Adrenal gland (tissue), 12 donors: ENCODE measurements around the gene CBL. TPM values are rescaled to one million over a fixed set of nuclear protein-coding genes. Genes with fewer than 3 reads are reported as not detected.
A peak's percentile ranks its signal among the peaks of the same experiment; 100 is the strongest.

Experiments used
- DNase-seq, 7 donors: peaks; one replicate each; pipeline ENCODE4 v3.0.0-alpha.2; 2019 to 2020
- H3K27ac ChIP-seq, 5 donors: fragments of 200-600 bp; sonication (generic) in 4 of 5; 1 replicate in 3 of 5; 2 replicates in 2 of 5; pipeline versions ENCODE4 v1.5.1 to v1.8.0; 2016 to 2020; ENCODE audit warnings: mild to moderate bottlenecking in 1 of 5
- H3K27me3 ChIP-seq: fragments of 200-600 bp; 2 replicates; pipeline ENCODE4 v1.8.0; 2021
- H3K36me3 ChIP-seq, 2 donors: fragments of 200-600 bp; replicated peaks in 1 of 2; 1 replicate in 1 of 2; 2 replicates in 1 of 2; pipeline versions ENCODE4 v1.5.1 to v1.8.0; 2018 to 2022
- H3K4me1 ChIP-seq, 2 donors: fragments of 200-600 bp; replicated peaks in 1 of 2; 1 replicate in 1 of 2; 2 replicates in 1 of 2; pipeline versions ENCODE4 v1.5.1 to v1.8.0; 2018 to 2021
- H3K4me3 ChIP-seq, 4 donors: fragments of 200-600 bp; sonication (generic) in 3 of 4; one replicate each; pipeline ENCODE4 v1.5.1; 2016 to 2018
- H3K9me3 ChIP-seq, 3 donors: fragments of 200-600 bp; sonication (generic) in 1 of 3; replicated peaks in 1 of 3; 1 replicate in 2 of 3; 2 replicates in 1 of 3; pipeline versions ENCODE4 v1.5.1 to v1.8.0; 2016 to 2021
- CTCF ChIP-seq, 6 experiments: fragments of 450-650 bp in 4 of 6; fragments of 200-600 bp in 2 of 6; sonication (generic) in 1 of 6; IDR thresholded peaks; 1 replicate in 5 of 6; 2 replicates in 1 of 6; pipeline versions ENCODE4 v1.5.1 to v1.8.0; 2016 to 2021; ENCODE audit warnings: antibody characterized with exemption in 6 of 6, mild to moderate bottlenecking in 2 of 6, moderate library complexity in 1 of 6
- POLR2A ChIP-seq, 2 donors: fragments of 450-650 bp; IDR thresholded peaks; one replicate each; pipeline ENCODE4 v1.6.1; 2017; ENCODE audit warnings: antibody characterized with exemption in 2 of 2, mild to moderate bottlenecking in 2 of 2, moderate library complexity in 1 of 2
- WGBS, 4 donors: extraction: QIAGEN DNeasy Blood & Tissue Kit in 2 of 4; methylation state at CpG; one replicate each; pipeline versions ENCODE4 v1.1.5 to v1.1.7; 2013 to 2017; 5-methylcytosine and 5-hydroxymethylcytosine counted together
- intact Hi-C, 2 donors: fragments of 100-400 bp; cut with DNase I; formaldehyde crosslinking; loops; one replicate each; pipeline versions ENCODE4 v1.14.1 to v1.15.0; 2022 to 2023
- polyA plus RNA-seq, 3 donors: library from polyadenylated mRNA; stranded (reverse); fragments of 200-250 nt in 2 of 3; fragments of 350-450 nt in 1 of 3; fragmentation: Illumina TruSeq in 1 of 3; extraction: RNeasy Lipid Tissue Mini Kit (QIAGEN cat#74804) in 1 of 3; gene quantifications; one replicate each; pipeline ENCODE4 v1.2.3, GENCODE V29; 2013 to 2014
- total RNA-seq, 9 donors: library from RNA; depleted of rRNA in 4 of 9; stranded (reverse); fragments of >200 nt in 4 of 9; fragments of 120-200 nt in 1 of 9; fragmentation: NEBNext Ultra II Directional in 1 of 9; extraction: Animal tissue kit (Norgen Biotek cat#: 25700) in 1 of 9; gene quantifications; one replicate each; pipeline versions ENCODE4 v1.1.0 to v1.2.4, GENCODE V29; 2013 to 2023
- donor health status: healthy with polysubstance abuse.
- donor health status: Bipolar disorder and iron deficiency.
- donor health status: DM: yes; HTN: yes; CAD: no.
- donor health status: DM: no; HTN: no; CAD: no.
- donor health status: DM: no; HTN: no; CAD: no.
- donor health status: DM: yes; HTN: yes; CAD: no.

Gene CBL
- total and polyA plus RNA-seq, 12 donors, result 4.9 to 21.9 (median 13.5) TPM

GRCh38 chr11:119167933-119168332 lies 38.2 kb upstream of the CBL start:
- Histone ChIP-seq H3K36me3 (no peaks in the 10 kb centered on the region), H3K4me1 (peaks cover 0 to 11% of the 10 kb centered on the region in 2 donors), H3K27me3 (no peaks in the 10 kb centered on the region), H3K27ac (no peak overlapping the region), H3K9me3 (no peaks in the 10 kb centered on the region), H3K4me3 (no peak overlapping the region)
- intact Hi-C loops, result no loop called here
- DNase-seq, result no peak
- 60 to 80% (median 69%) methylated on average over 5 to 6 of the region's 6 CpGs for WGBS, 4 donors
- no peak for TF ChIP-seq POLR2A (IDR thresholded peaks at IDR 0.05)
- no peak for TF ChIP-seq CTCF (IDR thresholded peaks at IDR 0.05)

- TF ChIP-seq CTCF (IDR thresholded peaks at IDR 0.05) (peak; percentile 71 to 93 (median 88)), POLR2A (IDR thresholded peaks at IDR 0.05) (peak; percentile 62 to 89)
- intact Hi-C loops, result no loop called here
- no peaks in the 10 kb centered on the region for H3K9me3 ChIP-seq
- H3K4me1 ChIP-seq, result peaks cover 0 to 11% of the 10 kb centered on the region in 2 donors
- peak; percentile 86 to 93 (median 90) for DNase-seq
- H3K27me3 ChIP-seq, result no peaks in the 10 kb centered on the region
- 0 to 10% (median 4%) methylated on average over 8 to 63 of the region's 63 CpGs for WGBS, 4 donors
- peak within 1 kb of the TSS; percentile 76 to 98 (median 95) for H3K27ac ChIP-seq
- H3K36me3 ChIP-seq, result peaks cover 0 to 3% of the 10 kb centered on the region in 2 donors
- H3K4me3 ChIP-seq, result peak within 1 kb of the TSS; percentile 33 to 93 (median 67)
These were observed 37.5 kb upstream of the CBL start, which contains the start of gene NLRX1 for GRCh38 chr11:119168471-119169281. NLRX1 (plus strand) TSS chr11:119168725; CDS start chr11:119171404, 2,679 bp downstream.

GRCh38 chr11:119169282-119169719 lies 36.8 kb upstream of the CBL start:
- DNase-seq, result peak in 6 of 7 donors; percentile 53 to 75 (median 66)
- Histone ChIP-seq H3K9me3 (no peaks in the 10 kb centered on the region), H3K4me3 (peak overlapping the region; percentile 33 to 93 (median 67)), H3K27ac (peak overlapping the region; percentile 76 to 98 (median 95)), H3K36me3 (peaks cover 0 to 7% of the 10 kb centered on the region in 2 donors), H3K27me3 (no peaks in the 10 kb centered on the region), H3K4me1 (peaks cover 0 to 11% of the 10 kb centered on the region in 2 donors)
- no peak for TF ChIP-seq CTCF (IDR thresholded peaks at IDR 0.05)
- peak in 1 of 2 donors; percentile 35 for TF ChIP-seq POLR2A (IDR thresholded peaks at IDR 0.05)
- WGBS, 4 donors, result 10 to 16% (median 14%) methylated on average over 8 to 15 of the region's 15 CpGs
- intact Hi-C loops, result no loop called here

GRCh38 chr11:119172513-119172912 lies 33.6 kb upstream of the CBL start:
- Histone ChIP-seq H3K36me3 (peaks cover 0 to 16% of the 10 kb centered on the region in 2 donors), H3K27ac (no peak overlapping the region)
- 74 to 92% (median 85%) methylated on average over 2 of the region's 2 CpGs for WGBS, 4 donors

More at GRCh38 chr11:119172513-119172912, 33.6 kb upstream of the CBL start:
- Histone ChIP-seq H3K27me3 (no peaks in the 10 kb centered on the region), H3K9me3 (no peaks in the 10 kb centered on the region), H3K4me1 (peaks cover 8 to 11% of the 10 kb centered on the region in 2 donors), H3K4me3 (no peak overlapping the region)
- intact Hi-C loops, result no loop called here
- no peak for DNase-seq
- TF ChIP-seq CTCF (IDR thresholded peaks at IDR 0.05), result no peak
- TF ChIP-seq POLR2A (IDR thresholded peaks at IDR 0.05), result no peak
